GM18868 (cell line): ENCODE data around the gene IL1F10.

Experiments used
- ATAC-seq: cut with Tn5 transposase; IDR thresholded peaks from one replicate; pipeline ENCODE4 v1.9.1; 2021; ENCODE audit warnings: mild to moderate bottlenecking, moderate library complexity; ENCODE audit not compliant: unreplicated experiment

Gene IL1F10

DNA sequence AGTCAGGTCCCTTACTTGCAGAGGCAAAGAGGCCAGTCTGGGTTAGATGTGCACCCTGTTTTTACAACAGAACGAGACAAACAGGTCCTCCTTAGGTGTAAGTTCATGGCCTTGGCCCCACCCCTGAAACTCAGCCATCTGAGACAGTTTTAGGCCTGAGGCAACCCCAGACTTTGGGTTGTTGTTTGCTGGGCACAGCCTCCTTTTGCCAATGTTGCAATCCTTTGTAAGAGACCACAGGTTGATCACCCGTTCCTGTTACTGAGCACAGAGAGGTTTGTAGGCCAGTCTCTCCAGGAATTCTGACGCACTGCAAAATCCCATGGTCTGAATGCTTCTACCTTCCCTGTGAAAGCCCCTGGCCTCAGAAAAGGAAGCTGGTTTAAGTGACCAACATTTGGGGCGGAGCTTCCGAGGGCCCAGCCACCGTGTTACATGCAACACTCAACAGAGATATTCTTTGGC lies 44.1 kb downstream of the IL1F10 start:
- no peak for ATAC-seq

DNA sequence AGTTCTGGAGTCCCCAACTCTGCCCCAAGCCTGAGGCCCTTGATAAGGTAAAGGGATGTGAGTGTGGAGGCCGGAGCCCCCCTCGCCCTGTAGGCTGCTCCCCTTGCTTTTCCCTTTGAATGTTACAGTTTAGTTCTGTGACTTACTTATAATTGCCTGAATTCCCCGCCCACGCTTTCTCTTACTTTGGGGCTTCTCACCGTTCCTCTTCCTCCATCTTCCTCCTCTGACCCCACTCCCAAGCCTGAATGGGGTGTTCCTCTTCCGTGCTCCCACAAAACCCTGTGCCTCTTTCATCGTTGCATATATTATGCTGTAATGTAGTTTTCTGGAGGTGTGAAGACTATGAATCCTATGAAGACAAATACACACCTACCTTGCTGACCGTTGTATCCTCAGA lies 44.7 kb downstream of the IL1F10 start:
- no peak for ATAC-seq

DNA sequence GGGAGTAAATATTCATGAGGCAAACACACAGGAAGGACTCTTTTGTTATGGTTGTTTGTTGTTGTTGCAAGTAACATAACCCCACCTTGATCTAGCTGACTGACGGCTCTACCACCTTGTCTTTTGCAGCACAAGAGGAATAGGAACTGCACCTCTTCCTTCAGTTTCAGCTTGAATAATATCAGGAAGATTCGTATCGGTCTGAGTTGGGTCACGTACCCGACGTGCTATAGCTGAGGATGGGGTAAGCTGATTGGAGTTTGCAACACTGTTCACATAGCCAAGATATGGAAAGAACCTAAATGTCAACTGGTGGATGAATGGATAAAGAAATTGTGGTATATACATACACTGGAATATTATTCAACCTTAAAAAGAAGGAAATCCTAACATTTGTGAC lies 45.1 kb downstream of the IL1F10 start:
- ATAC-seq, result no peak

DNA sequence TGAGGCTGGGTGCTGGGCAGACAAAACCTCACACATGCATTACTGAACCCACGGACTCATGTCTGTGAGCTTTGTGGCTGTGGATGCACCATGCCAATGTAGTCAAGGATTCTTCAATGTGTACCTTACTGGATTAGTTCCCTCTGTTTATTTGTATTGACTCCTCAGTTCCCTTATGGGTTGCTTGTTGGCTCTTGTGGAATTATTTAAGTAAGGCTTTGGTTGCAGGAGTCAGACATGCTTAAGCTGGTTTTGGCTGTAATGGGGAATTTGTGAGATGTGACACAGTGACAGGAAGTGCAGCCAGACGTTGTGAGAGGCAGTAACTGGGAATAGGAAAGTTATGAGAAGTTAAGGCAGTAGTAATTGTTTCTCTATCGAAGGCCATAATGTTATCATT lies 46.0 kb downstream of the IL1F10 start:
- ATAC-seq, result no peak

DNA sequence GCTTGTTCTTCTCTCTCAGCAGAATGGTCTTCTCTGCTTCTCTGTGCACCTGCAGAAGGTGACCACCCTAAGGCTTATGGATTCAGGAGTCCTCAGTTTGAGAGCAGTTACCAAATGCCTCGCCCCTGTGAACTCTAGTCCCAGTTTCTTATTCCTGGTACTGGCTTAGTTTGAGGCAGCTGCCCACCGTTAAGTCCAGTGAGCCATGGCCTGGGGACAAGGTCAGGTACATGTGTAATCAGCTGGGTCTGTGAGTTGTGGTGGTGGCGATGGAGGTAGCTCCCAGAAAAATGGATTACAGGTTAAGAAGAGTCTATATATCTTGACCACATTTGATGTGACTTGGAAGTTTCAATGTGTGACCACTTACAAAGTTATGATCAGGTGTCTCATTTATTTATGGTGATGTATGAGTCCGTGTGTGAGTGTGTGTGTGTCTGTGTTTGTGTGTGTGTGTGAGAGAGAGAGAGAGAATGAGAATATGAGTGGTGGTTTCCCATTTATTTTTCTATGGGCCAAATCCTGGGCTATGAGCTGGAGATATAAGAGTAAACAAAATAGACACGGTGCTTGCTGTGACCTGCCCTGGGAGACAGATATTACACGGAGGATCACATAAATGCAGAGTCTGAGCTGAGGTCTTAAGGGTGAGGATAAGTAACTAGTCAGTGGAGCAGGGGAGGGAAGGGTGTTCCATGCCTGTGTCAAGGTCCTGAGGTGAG lies 46.6 kb downstream of the IL1F10 start:
- ATAC-seq, result no peak

DNA sequence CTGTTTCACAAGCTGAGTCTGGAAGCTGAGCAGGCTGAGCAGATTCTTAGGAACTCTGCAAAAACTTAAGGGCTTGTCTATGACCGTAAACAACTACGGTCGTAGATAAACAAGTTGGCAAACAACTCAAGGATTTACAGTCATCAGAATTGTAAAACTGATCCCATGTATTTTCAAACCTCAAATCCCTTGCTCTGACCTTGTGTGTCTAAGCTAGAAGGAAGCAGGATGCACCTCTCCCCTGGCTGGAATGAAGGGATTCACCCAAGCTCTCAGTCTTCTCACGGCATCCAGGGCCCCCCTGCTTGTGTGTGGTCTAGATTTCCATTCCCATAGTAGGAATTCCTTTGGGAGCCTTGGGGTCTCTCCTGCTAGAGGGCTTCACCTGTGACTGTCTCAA lies 47.2 kb downstream of the IL1F10 start:
- ATAC-seq, result no peak

DNA sequence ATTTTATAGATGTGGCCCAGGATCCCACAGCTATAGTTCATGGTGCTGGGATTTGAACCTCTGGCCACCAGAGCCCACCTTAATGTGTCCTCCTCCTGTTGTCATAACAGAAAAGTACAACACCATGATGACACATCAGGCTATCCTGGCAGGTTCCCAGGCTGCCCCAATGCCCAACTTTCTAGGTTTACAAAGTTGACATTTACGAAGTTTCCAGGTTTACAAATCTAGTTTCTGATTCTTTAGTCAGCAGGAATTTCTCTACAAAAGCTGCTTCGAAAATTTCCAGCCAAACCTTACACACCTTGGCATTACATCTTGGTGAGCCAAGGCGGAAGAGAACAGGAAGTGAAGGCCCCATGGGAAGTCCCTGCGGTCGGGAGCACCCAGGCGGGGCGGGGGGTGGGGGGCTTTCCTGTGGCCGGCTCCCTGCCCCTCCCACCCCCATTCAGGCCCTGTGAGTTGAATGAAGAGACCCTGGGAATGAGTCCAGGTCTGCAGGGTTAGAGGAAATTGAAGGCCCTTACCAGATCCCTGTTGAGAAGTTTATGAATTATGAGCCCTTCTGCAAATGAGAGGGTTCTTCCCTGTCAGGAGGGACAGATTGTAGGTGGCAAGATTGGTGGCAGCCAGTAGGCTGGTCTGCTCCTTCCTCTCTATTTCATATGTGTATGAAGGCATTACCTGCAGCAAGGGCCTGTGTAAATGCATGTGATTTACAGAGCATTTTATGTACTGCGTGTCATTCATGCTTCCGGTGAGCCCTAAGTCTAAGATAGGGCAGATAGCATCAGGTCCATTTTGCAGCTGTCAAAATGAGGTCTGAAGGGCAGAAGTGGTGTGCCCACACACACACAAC lies 48.6 kb downstream of the IL1F10 start:
- peak; percentile 65 for ATAC-seq

DNA sequence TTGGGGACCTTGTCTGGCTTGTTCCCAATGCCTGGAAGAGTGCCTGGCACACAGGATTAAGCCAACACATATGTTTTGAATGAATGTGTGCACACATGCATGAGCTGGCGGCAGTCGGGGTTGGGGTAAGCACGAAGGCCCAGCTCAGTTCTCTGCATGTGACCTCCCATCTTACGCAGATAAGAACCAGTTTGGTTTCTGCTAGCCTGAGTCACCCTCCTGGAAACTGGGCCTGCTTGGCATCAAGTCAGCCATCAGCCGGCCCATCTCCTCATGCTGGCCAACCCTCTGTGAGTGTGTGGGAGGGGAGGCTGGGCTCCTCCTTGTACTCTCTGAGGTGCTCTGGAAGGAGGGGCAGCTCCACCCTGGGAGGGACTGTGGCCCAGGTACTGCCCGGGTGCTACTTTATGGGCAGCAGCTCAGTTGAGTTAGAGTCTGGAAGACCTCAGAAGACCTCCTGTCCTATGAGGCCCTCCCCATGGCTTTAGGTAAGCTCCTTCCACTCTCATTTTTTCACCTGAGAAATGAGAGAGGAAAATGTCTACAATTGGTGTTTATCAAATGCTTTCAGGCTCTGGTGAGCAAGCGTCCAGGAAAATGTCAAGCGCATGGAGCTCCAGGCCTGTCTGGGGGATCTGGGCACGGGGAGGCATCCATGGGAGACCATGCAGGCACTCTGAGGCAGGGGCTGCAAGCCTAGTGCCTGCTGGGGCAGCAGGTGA lies 49.9 kb downstream of the IL1F10 start:
- ATAC-seq, result no peak

DNA sequence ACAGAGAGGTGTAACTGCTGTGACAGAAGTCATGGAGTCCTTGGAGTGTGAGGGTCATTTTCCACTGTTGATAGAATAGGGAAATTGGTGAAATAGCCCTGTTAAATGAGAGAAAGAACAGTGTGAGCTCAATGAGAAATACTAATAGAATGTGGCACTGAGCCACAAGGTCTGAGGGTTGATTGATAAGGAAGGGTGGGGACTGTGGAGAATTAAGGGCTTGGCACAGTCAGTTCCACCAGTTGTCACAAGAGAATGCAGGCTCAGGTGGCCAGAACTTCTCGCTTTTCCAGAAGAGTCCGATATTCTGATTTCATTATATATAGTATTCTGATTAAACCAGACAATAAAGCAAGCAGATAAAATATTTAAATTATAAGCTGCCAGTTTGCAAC lies 50.5 kb downstream of the IL1F10 start:
- ATAC-seq, result no peak

DNA sequence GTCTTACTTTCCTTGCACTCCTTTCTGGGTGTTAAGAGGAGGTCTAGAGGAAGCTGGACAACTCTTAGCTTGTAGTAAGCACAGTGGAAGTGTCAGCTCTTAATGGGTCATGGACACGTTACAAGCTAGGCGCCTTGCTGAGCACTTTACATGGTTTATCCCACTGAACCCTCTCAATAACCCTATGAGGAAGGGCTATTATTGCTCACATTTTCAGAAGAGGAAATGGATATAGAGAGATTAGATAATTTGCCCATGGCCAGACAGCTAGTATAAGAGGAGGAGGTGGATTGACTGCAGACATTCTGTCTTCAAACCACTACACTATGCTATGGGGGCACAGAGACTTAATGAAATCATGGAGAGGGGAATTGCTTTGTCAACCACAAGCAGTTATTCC lies 51.3 kb downstream of the IL1F10 start:
- ATAC-seq, result no peak

DNA sequence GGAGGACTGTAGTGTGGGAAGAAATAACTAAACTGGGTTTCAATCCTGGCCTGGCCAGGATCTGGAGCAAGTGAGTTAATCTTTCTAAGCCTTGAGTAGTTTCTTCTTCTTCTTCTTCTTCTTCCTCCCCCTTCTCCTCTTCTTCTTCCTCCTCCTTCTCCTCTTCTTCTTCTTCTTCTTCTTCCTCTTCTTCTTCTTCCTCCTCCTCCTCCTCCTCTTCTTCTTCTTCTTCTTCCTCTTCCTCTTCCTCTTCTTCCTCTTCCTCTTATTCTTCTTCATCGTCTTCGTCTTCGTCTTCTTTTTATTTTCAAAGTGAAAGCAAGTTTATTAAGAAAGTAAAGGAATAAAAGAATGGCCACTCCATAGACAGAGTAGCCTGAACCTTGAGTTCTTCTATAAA lies 53.1 kb downstream of the IL1F10 start:
- no peak for ATAC-seq

DNA sequence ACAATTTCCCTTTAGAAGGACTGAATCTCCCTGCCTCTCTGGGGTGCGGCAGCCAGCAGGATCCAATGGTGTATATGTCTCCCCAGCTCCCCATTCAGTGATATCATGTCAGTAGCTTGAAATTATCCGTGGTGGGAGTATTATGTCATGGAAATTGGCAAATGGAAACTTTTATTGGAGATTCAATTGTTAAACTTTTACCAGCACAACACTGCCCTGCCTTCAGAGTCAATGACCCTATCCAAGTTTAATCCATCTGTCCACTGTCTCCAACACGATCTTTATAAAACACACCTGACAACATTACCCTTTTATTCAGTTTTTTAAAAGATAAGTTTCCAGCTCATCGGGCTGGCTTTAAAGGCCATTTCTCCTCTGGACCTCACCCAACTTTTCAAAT lies 54.6 kb downstream of the IL1F10 start:
- ATAC-seq, result no peak

DNA sequence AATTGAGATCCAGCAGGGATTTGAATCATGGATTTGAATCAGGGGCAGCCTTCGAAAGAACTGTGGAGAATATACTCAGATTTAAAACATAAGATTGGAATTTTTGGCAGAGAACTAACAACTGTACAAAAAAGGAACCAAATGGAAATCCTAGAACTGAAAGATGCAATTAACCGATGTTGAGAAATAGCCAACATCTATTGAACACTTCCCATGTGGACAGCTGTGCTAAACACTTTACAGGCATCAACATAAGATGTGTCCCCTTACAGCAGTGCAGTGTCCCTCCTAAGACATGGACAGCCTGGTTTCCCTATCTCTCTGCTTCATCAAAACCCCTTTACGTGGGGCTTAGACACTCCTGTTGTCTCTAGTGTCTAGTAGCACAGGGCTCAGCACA lies 56.0 kb downstream of the IL1F10 start:
- no peak for ATAC-seq

DNA sequence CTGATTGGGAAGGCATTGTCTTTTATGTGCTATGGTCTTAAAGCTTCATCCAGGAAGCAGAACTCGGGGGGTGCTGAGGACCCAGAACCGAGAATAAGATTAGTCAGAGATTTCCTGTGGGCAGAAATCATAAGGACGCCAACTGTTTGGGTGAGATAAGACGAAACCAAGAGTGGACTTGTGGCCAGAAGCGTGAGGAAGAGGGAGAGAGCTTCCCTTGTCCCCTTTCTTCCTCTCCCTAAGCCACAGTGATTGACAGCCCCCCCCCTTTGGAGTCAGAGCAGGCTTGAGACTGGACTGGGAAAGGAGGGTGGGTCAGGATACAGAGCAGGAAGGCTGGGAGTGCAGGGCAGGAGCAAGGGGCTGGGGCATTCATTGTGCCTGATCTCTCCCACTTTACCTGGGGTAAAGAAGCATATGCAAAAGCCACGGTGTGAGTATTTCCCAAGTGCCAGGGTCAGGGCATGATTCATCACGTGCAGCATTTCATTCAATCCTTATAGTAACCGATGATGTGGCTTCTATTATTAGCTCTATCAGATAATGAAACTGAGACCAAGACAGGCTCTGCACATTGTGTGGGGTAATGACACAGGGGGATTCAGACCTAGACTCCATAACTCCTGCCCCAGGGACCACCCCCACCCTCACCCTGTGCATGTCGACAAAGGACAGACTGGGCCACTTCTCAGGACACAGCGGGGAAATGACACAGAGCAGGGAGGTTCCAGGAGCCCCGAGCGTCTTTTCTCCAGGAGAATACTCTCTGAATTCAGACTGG lies 56.6 kb downstream of the IL1F10 start:
- ATAC-seq, result peak; percentile 55
